K562 treated with DMSO at 1 percent for 48 hours (cell line): ENCODE results near the gene KCNN3. TPM values are rescaled to one million over a fixed set of nuclear protein-coding genes. Genes with fewer than 3 reads are reported as not detected.

Experiments
- total RNA-seq: library from RNA; unstranded; fragments of 300-600 nt; gene quantifications from 2 replicates; pipeline ENCODE4 v1.2.3, GENCODE V29; 2022; ENCODE audit warnings: low replicate concordance; ENCODE audit errors: extremely low read depth

Gene KCNN3
- not detected in 2 replicates for total RNA-seq

DNA sequence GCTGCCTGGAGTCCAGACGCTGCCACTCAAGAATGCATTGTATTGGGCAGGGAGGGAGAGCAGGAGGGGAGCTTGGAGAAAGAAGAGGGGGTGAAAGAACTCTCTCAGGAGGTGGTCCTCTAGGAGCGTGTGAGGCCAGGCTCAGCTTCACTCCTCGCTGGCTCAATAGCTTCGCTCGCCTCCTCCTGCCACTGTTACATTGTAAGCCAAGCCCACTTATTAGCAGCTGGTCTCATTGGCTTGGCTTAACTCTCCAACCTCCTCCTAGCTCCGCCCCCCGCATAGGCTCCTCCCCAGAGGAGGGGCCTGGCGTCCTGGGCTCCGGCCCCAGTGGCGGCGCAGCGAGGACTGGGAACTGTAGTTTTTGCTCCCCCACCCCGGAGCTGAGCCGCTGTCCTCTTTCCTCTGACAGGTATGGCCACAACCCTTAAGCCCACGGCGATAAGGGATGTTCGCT, at the start of gene KCNN3:
KCNN3 (minus strand) TSS at position 167 of the 457 bp plus-strand sequence. CDS start 317 bp downstream, outside the sequence.

Other genes starting within 250 kb of the KCNN3 start
- gene PMVK, start 66.4 kb upstream of the KCNN3 start, total RNA-seq = not detected in 2 replicates
- not detected in 2 replicates for gene PBXIP1, start 85.8 kb upstream of the KCNN3 start, total RNA-seq
- gene PYGO2, start 91.5 kb upstream of the KCNN3 start, total RNA-seq = not detected in 2 replicates
- gene SHC1, start 100.5 kb upstream of the KCNN3 start, total RNA-seq = not detected in 2 replicates
- gene CKS1B, start 104.4 kb upstream of the KCNN3 start, total RNA-seq = not detected in 2 replicates
- not detected in 2 replicates for gene FLAD1, start 113.1 kb upstream of the KCNN3 start, total RNA-seq
- gene LENEP, start 123.3 kb upstream of the KCNN3 start, total RNA-seq = not detected in 2 replicates
- not detected in 2 replicates for gene ZBTB7B, start 132.5 kb upstream of the KCNN3 start, total RNA-seq
- gene DCST2, start 163.5 kb upstream of the KCNN3 start, total RNA-seq = not detected in 2 replicates
- gene DCST1, start 163.5 kb upstream of the KCNN3 start, total RNA-seq = not detected in 2 replicates
- gene ADAM15, start 181.0 kb upstream of the KCNN3 start, total RNA-seq = not detected in 2 replicates
- not detected in 2 replicates for gene EFNA4, start 193.5 kb upstream of the KCNN3 start, total RNA-seq
- gene EFNA3, start 208.6 kb upstream of the KCNN3 start, total RNA-seq = not detected in 2 replicates